Hematopoietic multipotent progenitor cell treated with erythropoietin and hydrocortisone succinate and interleukin-3 and kit ligand, for 8 days (in vitro differentiated cells): ENCODE measurements around the gene LRRC32.
"Not testable (repeated sequence)": the region's sequence is repeated elsewhere in the genome, so short reads cannot be mapped to it uniquely, and the experiment has no call there.

Experiments used
- DNase-seq: peaks from one replicate; pipeline ENCODE4 v3.0.0-alpha.2; 2015

The LRRC32 gene

DNA sequence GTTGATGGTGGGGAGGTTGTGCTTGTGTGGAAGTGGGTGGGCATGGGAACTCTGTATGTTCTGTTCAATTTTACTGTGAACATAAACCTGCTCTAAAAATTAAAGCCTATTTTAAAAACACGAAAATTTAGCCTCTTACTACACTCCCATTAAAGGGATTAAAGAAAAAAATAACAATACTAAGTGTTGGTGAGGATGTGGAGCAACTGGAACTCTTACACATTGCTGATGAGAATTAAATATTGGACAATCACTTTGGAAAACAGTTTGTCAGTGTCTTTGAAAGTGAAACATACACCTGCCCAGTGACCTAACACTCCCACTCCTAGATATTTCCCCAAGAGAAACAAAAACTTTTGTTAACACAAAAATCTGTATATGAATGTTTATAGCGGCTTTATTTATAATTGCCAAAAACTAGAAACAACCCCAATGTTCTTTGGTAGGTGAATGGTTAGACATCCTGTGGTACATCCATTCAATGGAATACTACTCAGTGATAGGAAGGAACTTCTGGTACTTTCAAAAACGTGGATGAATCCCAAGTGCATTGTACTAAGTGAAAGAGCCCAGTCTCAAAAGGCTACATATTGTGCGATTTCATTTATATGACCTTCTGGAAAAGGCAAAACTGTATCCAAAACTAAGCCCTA lies 23.5 kb downstream of the LRRC32 start:
- DNase-seq: no peak

DNA sequence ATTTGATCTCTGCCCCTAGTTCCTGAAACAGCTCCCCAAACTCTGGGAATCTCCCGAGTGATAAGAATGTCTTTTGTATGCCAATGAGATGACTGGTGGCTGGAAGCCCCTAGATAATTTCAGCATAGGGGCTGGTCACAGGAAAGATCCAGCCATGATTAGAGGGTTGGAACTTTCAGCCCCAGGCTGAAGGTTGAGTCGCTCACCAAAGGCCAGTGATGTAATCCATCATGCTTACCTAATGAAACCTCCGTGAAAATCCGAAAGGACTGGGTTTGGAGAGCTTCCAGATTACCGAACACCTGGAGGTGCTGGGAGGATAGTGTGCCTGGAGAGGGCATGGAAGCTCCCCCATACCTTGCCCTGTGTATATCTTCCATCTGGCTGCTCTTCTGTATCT lies 26.0 kb downstream of the LRRC32 start:
- no peak for DNase-seq

DNA sequence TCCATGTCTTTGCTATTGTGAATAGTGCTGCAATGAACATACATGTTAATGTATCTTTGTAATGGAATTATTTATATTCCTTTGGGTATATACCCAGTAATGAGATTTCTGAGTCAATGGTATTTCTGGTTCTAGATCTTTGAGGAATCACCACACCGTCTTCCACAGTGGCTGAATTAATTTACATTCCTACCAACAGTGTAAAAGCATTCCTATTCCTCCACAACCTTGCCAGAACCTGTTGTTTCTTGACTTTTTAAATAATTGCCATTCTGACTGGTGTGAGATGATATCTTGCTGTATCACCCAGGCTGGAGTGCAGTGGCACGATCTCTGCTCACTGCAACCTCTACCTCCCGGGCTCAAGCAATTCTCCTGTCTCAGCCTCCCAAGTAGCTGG lies 26.8 kb downstream of the LRRC32 start:
- DNase-seq: not testable (repeated sequence)

DNA sequence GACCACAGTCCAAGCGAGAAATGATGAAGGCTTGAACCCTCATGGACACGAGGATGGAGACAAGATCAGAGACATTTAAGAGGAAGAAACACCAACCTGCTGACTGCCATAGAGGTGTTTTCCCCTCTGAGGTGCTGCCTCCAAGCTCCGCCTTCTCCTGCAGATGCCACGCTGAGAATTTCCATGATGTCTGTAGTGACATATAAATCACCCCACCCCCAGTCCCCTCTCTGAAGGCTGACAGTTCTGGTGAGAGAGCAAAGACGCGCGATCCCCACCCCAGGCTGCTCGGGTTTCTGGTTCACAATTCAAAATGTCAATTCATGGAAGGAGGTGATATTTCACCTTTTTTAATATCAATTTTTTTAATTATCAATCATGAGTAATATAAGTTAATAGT lies 28.2 kb downstream of the LRRC32 start:
- no peak for DNase-seq

DNA sequence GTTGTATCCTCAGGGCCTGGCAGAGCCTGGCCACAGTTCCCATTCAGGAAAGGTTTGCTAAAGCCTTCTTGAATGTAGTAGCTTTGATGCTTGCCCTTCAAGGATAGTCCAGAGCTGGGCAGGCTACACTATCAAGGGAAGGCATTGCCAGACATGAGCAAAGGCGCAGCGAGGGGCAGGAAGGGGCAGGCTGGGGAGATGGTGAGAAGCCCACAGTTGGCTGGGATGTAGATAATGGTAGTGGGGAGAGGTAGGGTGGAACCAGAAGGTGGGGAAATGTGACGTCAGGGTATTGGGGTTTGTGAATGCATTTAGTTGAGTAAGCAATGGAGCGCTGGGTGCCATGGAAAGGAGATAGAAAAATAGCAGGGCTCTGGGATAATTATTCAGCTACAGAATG lies 28.6 kb downstream of the LRRC32 start:
- DNase-seq: no peak

DNA sequence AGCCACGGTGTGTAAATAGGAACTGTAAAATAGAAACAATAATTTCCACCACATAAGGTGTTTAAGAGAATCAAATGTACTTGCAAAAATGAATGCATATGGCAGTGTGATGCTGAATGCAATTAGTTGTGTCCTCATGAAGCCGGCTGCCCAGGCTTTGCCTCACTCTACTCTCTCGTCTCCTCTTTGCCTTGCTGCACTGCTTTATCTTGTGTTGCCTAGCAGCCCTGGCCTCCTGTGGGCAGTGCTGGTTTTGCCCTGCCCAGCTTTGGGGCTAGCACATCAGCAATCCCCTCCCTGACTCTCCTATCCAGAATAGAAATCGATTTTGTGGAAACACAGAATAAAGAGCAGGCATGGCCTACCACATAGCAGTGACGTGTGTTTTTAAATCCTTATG lies 30.0 kb downstream of the LRRC32 start:
- no peak for DNase-seq

DNA sequence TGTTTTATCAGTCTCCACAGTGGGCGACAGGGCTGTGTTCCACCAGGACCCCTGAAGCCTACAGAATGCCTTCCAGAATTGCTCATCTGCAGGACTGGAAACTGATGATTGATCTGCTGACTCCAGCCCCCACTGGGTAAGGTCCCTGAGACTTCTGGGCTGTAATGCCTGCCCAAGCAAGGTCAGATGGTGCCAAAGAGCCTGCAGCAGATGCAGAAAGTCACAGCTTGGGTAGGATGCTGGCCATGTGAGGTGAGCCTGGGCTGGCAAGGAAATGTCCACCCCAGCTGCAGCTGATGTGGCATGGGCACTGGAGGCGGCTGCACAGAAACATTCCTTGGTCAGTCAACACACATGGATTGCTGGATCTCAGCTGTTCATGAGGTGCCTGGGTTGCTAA lies 30.9 kb downstream of the LRRC32 start:
- no peak for DNase-seq

DNA sequence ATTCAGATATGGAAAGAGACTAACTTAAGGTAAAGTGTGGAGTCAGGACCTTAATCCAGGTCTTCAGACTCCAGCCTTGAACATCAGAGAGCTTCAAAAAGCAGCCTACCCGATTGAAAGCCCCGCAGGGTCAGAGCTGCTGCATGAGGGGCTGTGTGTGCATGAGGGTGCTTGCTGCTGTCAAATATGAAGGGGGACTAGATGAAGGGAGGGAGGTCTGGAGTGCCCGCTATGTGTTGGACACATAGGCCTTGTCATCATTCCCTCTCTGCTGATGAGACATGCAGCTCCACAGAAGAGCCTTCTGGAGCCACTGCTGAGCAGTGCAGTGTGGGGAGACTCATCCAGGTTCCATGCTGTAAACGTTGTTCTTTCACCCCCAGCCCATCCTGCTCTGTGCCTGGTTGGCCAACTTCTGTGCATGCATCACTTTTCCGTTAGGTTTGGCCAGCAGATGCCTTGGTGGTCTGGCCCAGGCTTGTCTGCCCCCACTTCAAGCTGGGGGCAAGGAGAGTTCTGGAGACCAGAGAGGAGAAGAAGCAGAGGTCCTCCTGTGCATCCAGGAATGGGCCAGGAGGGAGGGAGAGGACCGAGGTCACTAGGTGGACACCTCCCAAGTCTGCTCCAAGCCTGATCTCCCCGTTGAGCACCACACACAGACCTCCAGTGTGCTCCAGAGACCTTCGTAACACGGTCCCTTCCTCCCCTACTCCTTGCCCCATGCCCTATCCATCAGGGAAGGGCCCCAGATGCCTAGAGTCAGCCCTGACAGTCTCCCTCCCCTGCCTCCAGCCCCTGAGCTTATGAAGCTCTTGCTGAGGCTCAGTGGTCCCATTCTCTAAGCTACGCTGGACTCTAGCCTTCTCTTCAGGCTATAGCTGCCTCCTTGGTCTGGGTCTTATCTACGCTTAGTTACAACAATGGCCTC lies 32.0 kb downstream of the LRRC32 start:
- DNase-seq: no peak

DNA sequence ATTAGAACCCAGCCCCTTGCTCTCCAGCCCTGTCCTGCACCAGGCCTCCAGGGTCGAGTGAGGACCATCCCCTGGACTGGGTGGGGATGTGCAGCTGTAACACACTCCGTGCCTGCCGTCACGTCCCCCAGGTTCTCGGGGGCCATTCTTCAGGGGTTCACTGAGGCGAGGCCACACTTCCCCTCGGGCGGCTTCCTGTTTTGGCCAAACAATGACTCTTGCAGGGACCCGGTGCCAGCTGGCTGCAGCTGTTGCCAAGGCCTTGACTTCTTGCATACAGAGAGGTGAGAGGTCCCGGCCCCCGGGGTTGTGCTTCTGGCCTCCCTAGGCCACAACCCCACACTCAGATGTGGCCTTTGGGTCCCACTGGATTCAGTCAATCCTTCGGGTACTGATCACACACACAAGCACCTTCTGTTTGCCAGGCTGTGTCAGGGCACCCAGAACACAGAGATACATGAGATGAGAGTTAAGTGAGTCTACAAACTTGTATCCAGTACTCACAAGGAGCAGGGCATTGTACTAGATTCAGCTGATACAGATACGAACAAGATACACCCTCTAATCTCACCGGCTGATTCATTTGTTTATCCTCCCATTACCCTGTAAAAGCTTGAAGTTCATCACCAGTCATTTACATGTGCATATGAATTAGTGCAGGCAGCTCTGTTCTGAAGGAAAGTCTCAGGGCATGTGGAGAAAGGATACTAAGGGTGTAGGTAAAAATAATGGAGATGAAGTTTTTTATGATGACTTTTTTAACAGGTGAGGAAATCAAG lies 32.9 kb downstream of the LRRC32 start:
- no peak for DNase-seq

DNA sequence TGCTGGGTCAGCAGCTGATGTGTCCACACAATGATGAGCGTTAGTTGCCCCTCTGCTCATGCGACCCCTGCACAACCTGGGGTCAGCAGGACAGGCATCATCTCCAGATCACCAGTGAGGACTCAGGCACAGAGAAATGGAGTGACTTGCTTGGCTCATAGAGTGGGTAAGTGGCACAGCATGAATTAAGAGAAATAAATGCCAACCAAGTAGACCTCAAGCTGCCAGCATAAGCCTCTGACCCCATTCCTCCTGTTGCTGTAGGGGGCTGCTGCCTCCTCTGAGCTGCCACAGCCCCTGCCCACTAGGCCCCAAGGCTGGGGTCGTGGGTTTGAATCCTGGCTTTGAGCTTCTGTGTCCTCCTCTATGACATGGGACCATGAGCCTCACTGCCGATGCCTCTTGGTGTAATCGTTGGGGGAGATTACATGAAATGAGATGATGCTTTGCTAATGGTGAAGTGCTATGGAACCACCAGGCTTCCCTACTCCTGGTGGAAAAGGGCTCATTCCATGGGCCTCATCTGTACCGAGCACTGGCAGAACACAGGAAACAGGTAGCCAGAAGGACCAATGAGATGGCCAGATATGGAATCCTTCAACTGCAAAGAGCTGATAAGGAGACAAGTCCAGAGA lies 33.6 kb downstream of the LRRC32 start:
- DNase-seq: no peak

DNA sequence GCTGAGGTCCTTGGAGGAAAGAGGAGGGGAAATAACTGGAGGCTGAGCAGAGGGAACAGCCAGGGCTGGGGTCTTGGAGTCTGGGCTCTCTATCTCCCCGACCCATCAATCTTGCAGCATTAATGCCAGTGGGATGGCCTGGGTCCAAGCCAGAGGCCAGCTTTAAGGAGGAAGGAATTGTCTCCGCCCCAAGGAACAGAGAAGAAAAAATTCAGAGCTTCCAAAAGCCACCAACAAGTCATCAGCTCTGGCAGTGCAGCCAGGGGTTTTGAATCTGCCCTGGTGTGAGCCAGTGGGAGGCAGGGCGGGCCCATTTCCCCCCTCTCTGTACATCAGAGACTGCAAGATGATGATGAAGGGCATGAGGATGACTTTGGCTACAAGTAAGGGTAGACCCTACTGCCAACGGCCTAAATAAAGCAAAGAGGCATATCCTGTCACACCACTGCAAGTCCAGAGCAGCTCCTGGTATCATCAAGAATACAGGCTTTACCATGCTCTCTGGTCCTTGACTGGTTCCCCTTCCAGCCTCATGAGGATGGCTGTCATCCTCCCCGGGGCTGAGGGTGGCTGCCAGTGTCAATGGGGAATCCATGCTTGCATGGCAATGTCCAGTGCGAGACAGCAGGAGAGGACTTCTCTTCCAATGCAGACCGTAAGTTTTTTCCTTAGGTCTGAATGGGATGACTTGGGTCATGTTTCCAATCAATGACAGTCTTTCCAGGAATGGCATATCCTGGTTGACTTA lies 34.4 kb downstream of the LRRC32 start:
- no peak for DNase-seq

DNA sequence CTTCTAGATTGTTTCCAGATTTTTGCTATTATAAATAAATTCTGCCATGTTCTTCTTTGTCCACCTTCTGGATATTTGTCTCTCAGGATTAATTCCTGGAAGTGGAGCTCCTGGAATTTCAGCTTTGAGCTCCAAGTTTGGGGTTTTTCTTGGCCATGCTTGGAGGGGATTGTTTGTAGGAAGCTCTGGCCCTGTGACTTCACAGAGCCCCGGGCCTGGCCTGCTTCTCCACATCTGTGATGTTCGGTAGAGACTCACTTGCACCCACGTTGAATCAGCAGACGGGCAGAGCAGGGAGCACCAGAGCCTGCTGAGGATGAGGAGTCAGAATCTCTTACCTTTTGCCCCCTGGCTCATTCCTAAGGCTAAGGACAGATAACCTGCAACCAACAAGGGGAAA lies 35.7 kb downstream of the LRRC32 start:
- DNase-seq: no peak

DNA sequence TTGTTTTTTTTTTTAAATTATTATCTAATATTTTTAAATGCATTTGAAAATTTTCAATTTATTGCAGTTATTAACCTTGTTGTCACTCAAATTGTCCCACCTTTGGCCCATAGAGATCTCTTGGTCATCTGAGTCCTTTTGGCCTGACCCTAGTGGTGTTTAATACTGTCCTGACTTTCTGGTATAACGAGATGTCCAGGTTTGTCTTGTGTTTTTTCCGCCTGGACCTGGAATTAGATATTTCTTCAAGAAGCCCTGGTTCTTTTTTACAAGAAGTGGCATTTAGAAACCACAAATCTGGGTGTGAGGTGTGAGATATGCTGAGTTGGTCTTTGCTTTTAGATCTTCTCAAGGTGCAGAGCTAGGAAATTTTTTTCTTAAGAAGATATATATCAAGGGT lies 38.1 kb downstream of the LRRC32 start:
- no peak for DNase-seq

DNA sequence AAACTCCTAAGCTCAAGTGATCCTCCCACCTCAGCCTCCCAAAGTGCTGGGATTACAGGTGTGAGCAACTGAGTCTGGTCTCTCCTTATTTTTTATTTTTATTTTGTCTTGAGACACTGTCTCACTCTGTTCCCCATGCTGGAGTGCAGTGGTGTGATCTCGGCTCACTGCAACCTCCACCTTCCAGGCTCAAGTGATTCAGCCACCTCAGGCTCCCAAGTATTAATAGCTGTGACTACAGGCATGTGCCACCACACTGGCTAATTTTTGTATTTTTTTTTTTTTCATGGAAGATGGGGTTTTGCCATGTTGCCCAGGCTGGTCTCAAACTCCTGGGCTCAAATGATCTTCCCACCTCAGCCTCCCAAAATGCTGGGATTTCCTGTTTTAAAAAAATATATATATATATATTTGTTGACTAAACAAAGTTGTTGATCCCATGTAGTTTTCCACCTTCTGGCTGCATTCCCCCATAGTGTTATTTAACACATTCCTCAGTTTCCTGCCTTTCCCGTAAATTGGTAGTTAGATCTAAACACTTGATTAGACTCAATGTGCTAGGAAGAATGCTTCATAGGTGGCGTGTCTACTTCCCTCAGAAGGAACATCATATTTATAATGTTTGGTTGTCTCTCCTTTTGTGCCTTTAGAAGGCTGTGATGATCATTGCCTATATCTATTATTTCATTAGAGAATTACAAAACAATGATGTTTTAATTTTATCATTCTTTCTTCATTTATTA lies 38.8 kb downstream of the LRRC32 start:
- DNase-seq: no peak

DNA sequence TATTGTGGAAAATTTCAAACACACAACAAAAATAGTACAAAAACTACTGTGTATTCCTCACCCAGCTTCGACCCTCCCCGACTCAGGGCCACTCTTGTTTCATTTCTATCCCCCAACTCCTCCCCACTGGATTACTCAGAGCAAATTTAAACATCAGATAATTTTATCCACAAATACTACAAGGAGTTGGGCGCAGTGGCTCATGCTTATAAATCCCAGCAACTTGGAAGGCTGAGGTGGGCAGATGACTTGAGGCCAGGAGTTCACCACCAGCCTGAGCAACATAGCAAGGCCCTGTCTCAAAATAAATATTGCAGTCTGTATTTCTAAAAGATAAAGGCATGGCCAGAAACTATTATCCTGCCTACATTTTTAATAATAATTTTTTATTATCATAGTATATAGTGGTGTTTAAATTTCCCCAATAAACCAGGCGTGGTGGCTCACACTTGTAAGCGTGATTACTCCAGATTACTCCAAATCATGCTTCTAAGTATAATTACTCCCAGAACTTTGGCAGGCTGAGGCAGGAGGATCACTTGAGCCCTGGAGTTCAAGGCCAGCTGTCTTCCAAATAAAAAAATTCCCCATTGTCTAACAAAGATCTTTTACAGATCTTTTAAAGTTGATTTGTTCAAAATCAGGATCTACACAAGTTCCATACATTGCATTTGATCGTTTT lies 39.8 kb downstream of the LRRC32 start:
- no peak for DNase-seq

DNA sequence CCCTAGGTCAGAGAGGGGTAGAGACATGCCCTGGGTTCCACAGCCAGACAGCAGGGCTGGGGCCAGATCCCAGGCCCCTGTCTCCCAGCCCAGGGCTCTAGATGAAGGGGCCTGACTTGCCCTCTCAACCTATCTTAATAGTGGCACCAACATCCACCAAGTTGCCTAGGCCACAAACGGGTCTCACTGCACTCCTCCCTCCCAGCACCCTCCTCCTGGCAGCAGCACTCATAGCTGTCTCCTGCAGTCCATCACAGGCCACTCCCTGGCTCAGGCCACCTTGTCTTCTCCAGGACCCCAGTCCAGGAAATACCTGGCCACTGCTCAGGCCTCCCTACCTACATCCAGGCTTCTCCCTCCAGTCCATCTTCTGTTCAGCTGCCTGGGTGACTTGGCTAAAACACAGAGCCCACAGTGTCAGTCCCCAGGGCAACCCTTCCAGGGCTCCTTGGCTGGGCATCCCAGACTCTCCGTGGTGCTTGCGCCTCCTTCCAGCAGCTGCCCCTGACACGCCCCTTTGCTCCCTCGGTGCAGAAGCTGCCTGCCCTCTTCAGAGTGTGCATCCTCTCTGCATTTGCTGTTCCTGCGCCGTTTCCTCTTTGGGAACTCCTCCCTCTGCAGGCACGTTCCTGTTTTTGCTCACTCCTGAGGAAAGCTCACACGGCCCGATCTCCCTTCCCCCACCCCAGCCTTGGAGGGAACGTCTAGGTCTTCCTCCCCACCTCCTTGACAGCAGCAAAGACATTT lies 40.5 kb downstream of the LRRC32 start:
- DNase-seq: no peak

DNA sequence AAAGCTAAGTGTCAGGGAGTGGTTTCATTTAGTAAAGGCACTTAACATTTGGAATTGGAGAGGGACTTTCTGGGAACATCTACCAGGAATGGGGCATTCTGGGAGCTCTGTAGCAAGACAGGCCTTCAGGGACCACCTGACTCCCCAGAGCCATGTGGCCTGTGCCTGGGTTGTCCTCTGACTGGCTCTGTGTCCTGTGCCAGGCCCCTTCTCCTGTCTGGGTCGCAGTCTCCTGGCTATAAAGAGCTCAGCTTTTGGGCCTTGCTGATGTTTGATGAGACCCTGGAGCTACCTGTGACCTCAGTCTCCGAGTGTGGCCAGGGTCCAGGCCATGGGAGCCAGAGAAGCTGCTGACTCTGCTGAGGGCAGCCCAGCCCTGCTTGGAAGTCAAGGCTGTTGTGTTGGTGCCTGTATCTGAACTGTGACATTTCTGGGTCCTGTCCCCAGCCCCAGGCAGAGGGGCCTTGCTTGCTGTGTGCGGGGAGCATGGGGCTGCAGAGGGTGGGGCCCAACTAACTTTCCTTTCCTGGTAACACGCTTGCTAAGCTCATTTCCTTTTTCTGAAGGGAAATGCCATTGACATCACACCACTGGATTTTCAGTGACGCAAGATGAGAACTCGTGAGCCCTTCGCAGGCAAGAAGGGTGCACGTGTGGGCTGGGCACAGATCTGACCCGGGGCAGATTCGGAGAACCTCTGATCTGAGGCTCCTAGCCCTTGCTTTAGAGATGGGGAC lies 41.3 kb downstream of the LRRC32 start:
- DNase-seq: no peak

DNA sequence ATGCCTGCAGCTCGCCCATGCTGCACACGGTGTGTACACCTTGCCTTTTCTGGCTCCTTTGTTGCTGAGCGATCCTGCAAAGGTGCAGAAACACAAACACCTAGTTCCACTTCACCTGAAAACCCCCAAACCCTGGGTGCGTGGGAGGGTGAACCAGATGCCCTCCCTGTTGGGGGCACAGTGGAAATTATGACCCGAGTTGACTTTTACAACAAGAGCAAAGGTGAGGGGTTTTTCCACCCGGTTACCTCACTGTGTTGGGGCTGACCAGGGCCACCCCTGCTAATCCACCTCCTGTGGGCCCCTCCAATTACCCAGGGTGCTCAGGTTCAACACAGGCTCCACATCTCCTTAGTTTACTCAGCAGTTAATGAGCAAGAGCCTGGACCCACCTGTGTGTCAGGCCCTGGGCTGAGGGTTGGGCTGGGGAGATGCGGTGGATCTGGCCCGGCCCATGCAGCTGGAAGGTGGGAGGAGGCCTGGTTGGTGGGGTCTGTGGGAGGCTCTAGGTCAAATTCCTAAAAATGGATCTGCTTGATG lies 42.1 kb downstream of the LRRC32 start:
- DNase-seq: no peak

DNA sequence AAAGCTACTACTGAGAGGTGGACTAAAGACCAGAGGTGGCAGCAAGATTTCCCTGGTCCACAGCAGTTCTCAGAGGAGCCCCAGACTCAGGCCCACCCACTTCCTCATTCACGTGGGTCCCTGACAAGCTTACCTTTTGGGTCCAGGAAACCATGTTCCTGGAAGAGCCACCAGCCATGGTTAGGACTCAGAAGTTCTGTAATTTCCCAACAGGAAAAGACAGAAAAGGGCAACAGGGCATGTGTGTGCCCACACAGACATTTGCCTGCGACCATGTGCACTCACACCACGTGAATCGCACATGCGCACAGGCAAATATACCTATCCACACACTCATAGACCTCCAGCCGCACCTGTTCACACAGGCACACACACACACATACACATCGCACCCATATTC lies 42.9 kb downstream of the LRRC32 start:
- no peak for DNase-seq
